Uterus (tissue), 2 donors: ENCODE measurements around the gene PLSCR5.

Source experiments
- POLR2A ChIP-seq, 2 donors: fragments of 450-650 bp; IDR thresholded peaks; one replicate each; pipeline ENCODE4 v1.6.1; 2016; ENCODE audit warnings: antibody characterized with exemption in 2 of 2, mild to moderate bottlenecking in 1 of 2, moderate library complexity in 1 of 2
- TF ChIP-seq, protein P1 (sequence below), 4 experiments: fragments of 200-600 bp in 2 of 4; fragments of 450-650 bp in 2 of 4; sonication (generic) in 2 of 4; IDR thresholded peaks; one replicate each; pipeline ENCODE4 v1.5.1; 2016 to 2019; ENCODE audit warnings: antibody characterized with exemption in 4 of 4, mild to moderate bottlenecking in 2 of 4, moderate library complexity in 1 of 4

DNA sequence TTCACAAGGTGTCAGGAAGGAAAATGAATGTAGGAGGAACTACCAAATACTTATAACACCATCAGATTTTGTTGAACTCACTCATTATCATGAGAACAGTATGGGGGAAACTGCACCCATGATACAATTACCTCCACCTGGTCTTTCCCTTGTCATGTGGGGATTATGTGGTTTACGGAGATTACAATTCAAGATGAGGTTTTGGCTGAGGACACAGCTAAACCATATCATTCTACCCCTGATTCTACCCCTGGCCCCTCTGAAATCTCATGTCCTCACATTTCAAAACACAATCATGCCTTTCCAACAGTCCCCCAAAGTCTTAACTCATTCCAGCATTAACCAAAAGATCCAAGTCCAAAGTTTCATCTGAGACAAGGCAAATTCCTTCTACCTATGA, 43.7 kb downstream of the PLSCR5 start:
- TF ChIP-seq, protein P1, sequence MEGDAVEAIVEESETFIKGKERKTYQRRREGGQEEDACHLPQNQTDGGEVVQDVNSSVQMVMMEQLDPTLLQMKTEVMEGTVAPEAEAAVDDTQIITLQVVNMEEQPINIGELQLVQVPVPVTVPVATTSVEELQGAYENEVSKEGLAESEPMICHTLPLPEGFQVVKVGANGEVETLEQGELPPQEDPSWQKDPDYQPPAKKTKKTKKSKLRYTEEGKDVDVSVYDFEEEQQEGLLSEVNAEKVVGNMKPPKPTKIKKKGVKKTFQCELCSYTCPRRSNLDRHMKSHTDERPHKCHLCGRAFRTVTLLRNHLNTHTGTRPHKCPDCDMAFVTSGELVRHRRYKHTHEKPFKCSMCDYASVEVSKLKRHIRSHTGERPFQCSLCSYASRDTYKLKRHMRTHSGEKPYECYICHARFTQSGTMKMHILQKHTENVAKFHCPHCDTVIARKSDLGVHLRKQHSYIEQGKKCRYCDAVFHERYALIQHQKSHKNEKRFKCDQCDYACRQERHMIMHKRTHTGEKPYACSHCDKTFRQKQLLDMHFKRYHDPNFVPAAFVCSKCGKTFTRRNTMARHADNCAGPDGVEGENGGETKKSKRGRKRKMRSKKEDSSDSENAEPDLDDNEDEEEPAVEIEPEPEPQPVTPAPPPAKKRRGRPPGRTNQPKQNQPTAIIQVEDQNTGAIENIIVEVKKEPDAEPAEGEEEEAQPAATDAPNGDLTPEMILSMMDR (IDR thresholded peaks at IDR 0.05) = no peak
- TF ChIP-seq POLR2A (IDR thresholded peaks at IDR 0.05) = no peak
